GM18951 (cell line): Measurements from ENCODE around the gene HMGXB3.

Source experiments
- POLR2A ChIP-seq: IDR thresholded peaks from 4 replicates; pipeline ENCODE4 v1.6.1; 2011; ENCODE audit warnings: mild to moderate bottlenecking; ENCODE audit not compliant: insufficient read length, insufficient read depth; ENCODE audit errors: extremely low read depth
- in situ Hi-C: fragments of 300-500 bp; cut with MboI; formaldehyde crosslinking; loops from one replicate; pipeline ENCODE4 v1.12.0; 2022; ENCODE audit warnings: low sequenced_read_pairs, mixed read lengths, inconsistent platforms; ENCODE audit not compliant: unreplicated experiment

The HMGXB3 gene

DNA sequence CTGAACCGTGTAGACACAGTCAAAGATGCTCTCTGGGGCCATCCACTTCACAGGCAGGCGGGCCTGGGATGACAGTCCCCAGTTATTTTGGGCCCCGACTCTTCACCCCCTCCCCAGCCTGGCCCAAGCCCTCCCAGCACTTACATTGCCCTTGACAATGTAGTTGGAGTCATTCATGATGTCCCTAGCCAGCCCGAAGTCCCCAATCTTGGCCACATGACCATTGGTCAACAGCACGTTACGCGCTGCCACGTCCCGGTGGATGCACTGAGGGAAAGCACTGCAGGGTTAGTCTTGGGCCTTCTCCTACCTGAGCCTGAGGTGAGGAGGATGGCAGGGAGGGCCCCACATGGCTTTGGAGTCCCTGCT, 55.5 kb downstream of the HMGXB3 start:
- no peak for TF ChIP-seq POLR2A

DNA sequence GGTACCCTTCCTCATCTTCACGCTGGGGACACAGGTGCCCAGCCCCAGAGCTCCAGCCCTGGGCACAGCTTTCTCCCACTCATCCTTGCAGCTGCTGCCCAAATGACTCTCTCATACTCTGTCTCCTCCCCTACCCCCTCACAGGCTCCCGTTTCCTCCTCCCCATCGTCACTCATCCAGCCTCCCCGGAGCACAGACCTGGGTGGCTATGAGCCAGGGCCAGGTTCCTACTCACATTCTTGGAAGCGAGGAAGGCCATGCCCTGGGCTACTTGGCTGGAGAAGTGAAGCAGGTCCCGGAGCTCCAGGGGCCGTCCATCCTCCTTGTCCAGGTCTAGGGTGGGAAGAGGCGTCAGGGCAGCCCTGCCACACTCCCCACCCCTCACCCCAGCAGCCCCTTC, 56.5 kb downstream of the HMGXB3 start:
- no peak for TF ChIP-seq POLR2A
- in situ Hi-C loops: no loop called here

More for the DNA sequence above, 55.5 kb downstream of the HMGXB3 start:
- in situ Hi-C loops: no loop called here

DNA sequence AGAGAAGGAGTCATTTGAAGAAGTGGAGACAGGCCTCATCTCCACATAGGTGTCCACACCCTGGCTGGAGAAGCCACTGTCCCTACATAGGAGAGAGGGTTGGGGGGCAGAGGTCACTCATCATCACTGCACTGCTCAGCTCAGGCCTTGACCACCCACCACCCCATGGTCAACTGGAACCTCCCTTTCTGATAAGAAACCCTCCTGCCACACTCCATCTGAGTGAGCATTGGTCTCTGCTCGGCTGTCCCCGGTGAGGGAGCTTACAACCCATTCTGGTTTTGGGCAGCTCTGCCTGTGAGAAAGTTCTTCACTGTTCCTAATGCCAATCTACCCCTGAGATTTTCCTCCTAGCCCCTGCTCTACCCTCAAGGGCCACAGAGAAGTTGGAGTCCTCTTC, 57.0 kb downstream of the HMGXB3 start:
- no peak for TF ChIP-seq POLR2A

DNA sequence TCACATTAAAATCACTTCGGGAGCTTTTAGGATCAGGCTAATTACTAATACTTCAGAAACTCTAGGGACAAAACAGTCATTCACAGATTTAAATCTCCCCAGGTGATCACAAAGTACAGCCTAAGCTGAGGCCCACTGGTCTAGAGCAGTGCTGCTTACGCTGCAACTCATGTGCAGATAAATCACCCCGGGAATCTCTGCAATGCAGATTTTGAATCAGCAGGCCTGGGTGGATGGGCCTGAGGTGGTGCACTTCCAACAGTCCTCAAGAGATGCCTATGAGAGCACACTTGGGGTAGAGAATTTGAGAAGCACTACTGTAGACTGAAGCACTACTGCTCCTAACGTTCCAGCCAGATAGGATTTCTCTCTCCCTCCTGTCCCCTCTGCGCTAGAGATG, 57.5 kb downstream of the HMGXB3 start:
- TF ChIP-seq POLR2A: no peak
- in situ Hi-C loops: no loop called here

More for the DNA sequence above, 57.0 kb downstream of the HMGXB3 start:
- in situ Hi-C loops: no loop called here

DNA sequence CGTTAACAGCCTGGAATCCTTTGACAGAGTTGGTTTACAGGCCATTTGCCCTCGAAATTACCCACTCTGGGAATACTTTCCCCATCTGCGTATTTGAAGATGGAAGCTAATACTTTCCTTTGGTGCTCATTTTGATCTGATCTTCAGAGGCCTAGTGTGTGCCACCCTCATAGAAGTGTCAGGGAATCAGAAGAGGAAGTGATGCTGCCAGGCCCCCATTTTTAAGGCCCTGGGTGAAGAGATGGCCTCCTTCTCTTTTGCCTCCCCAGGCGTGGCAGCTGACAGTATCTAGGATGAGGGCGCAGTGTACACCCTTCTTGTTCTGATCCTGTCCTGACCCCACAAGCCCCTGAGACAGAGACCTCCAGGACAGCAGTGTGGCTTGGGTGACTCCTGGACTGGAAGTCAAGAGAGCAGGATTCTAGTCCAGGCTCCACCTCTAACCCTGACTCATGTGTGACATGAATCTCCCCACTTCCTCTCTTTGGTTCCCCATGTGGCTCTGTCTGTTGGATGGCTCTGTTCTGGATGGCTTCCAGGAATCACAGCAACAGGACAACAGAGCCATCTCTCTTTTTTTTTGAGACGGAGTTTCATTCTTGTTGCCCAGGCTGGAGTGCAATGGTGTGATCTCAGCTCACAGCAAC, 58.1 kb downstream of the HMGXB3 start:
- in situ Hi-C loops: no loop called here
- no peak for TF ChIP-seq POLR2A

DNA sequence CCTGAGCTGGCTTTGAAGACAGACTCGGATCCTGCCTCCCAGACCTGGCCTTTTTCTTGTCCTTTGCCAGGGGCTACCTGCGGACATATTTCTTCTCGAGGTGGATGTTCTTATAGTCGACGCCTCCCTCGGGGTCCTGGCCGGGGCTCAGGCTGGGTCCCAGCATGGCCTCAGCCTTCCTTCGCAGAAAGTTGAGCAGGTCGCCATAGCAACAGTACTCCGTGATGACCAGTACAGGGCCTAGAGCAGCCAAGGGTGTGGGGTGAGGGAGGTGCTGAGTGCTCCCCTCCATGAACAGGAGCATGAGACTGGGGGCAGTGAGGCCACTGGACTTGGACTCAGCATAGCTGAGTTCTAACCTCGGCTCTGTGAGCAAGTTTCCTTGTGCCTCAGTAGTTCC, 59.1 kb downstream of the HMGXB3 start:
- no peak for TF ChIP-seq POLR2A
- in situ Hi-C loops: no loop called here

DNA sequence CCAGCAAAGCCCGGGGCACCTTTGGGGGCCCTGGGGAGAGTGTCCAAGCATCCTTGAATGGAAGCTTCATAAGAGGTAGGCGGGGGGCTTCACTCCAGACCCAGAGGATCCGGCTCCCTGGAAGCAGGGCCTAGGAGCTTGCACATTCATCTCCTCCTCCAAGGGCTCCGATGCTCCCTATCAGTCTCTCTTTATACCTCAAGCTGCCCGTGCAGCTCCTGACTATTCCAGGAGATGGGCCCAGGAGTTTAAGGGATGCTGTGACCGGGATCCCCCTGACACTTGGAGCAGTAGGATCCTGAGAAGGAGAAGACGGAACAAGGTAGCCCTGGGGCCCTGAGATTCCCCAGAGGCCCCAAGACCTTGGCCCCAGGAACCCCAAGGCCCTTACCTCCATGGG, 59.9 kb downstream of the HMGXB3 start:
- no peak for TF ChIP-seq POLR2A
- in situ Hi-C loops: no loop called here

DNA sequence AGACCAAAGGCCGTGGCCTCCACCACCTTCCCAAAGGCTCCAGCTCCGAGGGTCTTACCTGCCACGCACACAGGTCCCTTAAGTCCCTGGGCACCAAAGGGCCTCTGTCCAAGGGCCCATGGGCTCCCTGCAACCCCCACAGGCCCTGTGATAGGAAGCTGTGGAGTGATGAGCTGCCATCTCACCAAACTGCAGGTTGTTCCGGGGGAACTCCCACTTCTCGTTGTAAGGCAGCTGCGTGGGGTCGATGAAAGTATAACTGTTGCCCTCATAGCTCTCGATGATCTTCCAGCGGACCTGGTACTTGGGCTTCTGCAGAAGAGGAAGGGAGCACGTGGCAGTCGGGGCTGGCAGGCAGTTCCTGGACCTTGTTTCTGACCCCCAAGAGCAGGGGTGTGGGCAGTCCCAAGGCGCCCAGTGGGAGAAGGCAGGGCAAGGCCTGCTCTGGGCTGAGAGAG, 61.0 kb downstream of the HMGXB3 start:
- TF ChIP-seq POLR2A: no peak
- in situ Hi-C loops: no loop called here

DNA sequence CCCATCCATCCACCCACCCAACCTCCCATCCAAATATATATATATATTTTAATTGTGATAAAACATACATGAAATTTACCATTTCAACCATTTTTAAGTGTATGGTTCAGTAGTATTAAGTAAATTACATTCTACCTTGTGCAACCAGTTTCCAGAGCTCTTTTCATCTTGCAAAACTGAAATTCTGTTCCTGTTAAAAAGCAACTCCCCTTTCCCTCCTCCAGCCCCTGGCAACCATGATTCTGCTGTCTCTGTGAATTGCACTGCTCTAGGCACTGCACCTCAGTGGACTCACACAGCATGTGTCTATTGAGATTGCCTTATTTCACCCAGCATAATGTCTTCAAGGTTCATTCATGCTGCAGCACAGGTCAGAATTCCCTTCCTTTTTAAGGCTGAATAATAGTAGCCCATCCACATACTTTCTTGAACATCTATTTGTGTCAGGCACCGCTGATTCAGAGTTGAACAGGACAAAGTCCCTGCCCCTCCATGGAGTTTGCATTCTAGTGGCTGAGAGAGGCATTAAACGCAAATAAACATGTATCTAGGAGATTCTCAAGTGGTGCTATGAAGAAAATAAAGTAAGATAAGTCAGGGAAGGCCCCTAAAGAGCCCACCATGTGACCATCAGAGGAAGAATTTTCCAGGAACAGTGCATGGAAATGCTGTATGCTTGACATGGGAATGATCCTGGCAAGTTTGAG, 61.8 kb downstream of the HMGXB3 start:
- in situ Hi-C loops: no loop called here
- TF ChIP-seq POLR2A: no peak

DNA sequence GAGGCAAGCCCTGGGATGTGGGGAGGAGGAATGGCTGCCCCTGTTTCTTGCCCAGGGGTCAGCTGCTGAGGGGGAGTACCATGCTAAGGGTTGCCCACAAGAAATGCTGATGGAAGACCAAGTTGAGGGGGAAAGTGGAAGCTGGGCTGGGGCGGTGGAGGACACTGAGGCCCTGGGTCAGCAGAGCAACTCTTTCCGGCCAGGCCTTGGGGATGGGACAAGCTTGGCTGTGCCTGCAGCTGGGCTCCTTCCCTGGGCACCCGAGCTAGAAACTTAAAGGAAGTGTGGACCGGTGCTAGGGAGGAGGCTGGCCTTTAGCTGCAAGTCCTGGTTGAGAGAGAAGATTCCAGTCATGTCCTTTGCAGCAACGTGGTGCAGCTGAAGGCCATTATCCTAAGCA, 63.1 kb downstream of the HMGXB3 start:
- no peak for TF ChIP-seq POLR2A
- in situ Hi-C loops: no loop called here

DNA sequence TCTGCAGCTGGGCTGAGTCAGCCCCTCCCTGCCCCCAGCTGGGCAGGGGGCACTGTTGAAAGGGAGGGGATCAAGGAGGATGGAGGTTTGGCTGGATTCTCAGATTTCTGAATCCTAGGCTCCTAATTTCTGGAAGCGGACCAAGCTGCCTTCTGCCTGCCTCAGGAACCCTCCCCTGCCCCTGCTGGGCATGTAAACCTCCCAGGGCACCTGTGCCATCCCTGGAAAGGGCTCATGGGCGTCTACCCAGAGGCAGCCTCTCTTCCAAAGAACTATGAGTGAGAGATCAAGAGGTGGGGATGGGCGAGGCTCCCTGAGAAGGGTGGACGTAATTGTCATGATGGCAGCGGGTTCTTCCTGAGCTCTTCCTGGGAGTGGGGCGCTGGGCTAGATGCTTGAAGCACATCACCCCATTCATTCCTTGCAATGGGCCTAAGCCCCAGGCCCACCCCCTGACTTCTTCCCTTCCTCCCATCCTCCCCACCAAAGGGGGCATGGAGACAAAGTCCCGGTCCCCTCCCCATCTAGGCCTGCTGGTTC, 64.2 kb downstream of the HMGXB3 start:
- in situ Hi-C loops: no loop called here
- no peak for TF ChIP-seq POLR2A

DNA sequence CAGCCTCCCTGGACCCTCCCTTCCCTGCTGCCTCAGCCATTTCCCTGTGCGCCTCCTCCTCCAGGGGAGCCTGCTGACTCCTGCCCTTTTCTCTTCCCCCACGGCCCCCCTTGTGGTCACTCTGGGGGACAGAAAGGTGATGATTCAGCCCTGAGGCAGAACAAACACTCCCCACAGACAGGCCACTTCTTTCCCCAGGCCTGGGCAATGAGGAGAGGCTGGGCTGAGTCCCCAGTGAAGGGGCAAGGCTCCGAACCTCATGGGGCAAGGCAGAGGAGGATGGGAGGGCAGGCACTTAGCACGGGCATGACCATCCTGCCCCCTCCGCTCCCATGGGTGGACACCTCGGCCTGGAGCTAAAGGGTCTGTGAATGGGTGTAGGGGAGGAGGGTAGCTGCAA, 64.8 kb downstream of the HMGXB3 start:
- in situ Hi-C loops: no loop called here
- no peak for TF ChIP-seq POLR2A

DNA sequence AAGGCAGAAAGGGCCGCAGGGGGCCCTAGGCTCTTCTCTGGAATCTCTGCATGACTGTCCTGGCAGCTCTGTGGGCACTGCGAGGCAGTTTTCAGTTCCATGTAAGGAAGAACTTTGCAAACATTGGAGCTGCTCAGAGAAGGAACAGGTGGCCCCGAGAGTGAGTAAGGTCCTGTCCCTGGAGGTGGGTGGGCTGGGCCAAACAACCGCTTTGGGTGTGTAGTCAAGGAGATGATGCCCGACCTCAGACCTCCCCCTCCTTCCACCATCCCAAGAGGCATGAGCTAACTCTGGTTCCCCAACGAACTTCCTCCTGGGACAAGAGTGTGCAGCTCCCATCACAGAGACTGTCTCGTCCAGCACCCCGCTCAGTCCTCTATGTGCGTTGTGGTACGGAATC, 65.3 kb downstream of the HMGXB3 start:
- TF ChIP-seq POLR2A: no peak
- in situ Hi-C loops: no loop called here

DNA sequence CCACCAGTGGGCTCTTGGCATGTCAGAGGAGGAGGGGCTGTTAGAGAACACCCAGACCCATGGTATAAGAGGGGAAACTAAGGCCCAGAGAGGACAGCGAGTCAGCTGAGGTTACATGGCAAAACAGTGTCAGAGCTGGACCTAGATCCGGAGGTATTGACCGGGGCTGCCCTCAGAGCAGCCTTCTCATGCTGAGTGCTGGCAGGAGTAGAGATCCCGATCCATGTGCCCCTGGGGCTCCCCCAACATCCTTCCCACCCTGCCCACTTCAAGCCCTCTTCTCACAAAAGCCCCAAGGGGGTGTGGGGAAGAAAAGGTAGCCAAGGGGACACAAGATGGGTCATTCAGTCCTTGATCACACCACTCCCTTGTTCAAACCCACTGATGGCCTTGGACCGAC, 65.9 kb downstream of the HMGXB3 start:
- in situ Hi-C loops: no loop called here
- TF ChIP-seq POLR2A: no peak
